Karpas-422 (cell line): ENCODE measurements around the gene CLSTN3. TPM values are rescaled to one million over a fixed set of nuclear protein-coding genes. Genes with fewer than 3 reads are reported as not detected.

Experiments used
- DNase-seq: peaks from one replicate; pipeline ENCODE4 v3.0.0-alpha.2; 2015
- H2AFZ ChIP-seq: fragments of 200-600 bp; sonication (generic); 2 replicates; pipeline ENCODE4 v1.6.1; 2014; ENCODE audit warnings: antibody characterized with exemption, low read length, mixed read lengths
- H3K27ac ChIP-seq: fragments of 200-600 bp; sonication (generic); 2 replicates; pipeline ENCODE4 v1.5.1; 2014; ENCODE audit warnings: mild to moderate bottlenecking, low read length, moderate library complexity
- H3K27me3 ChIP-seq: fragments of 200-600 bp; sonication (generic); 2 replicates; pipeline ENCODE4 v1.6.1; 2014; ENCODE audit warnings: low read length, mixed read lengths
- H3K36me3 ChIP-seq: fragments of 200-600 bp; sonication (generic); 2 replicates; pipeline ENCODE4 v1.6.1; 2014; ENCODE audit warnings: low read length, mixed read lengths; ENCODE audit not compliant: insufficient read depth
- H3K4me1 ChIP-seq: fragments of 200-600 bp; sonication (generic); 2 replicates; pipeline ENCODE4 v1.6.1; 2014; ENCODE audit warnings: mild to moderate bottlenecking, low read length, mixed read lengths
- H3K4me2 ChIP-seq: fragments of 200-600 bp; sonication (generic); 2 replicates; pipeline ENCODE4 v1.6.1; 2014; ENCODE audit warnings: low read length, low read depth, mild to moderate bottlenecking; ENCODE audit not compliant: poor library complexity, severe bottlenecking
- H3K4me3 ChIP-seq: fragments of 200-600 bp; sonication (generic); 2 replicates; pipeline ENCODE4 v1.5.1; 2014; ENCODE audit warnings: mild to moderate bottlenecking, antibody characterized with exemption, low read length, mixed read lengths
- H3K79me2 ChIP-seq: fragments of 200-600 bp; sonication (generic); 2 replicates; pipeline ENCODE4 v1.6.1; 2014; ENCODE audit warnings: mild to moderate bottlenecking, low read length, mixed read lengths
- H3K9ac ChIP-seq: fragments of 200-600 bp; sonication (generic); 2 replicates; pipeline ENCODE4 v1.6.0; 2014; ENCODE audit warnings: low read length
- H3K9me2 ChIP-seq: fragments of 200-600 bp; sonication (generic), shearing (Covaris generic); replicated peaks from 2 replicates; pipeline ENCODE4 v1.6.0; 2014; ENCODE audit warnings: mild to moderate bottlenecking, low read length, moderate library complexity; ENCODE audit not compliant: insufficient read depth
- H3K9me3 ChIP-seq: fragments of 300-700, 200-600 bp; sonication (generic); 2 replicates; pipeline ENCODE4 v1.6.1; 2014; ENCODE audit warnings: low read length, mixed read lengths
- H4K20me1 ChIP-seq: fragments of 200-600 bp; sonication (generic); 2 replicates; pipeline ENCODE4 v1.6.1; 2014; ENCODE audit warnings: mild to moderate bottlenecking, antibody characterized with exemption, low read length, low read depth; ENCODE audit not compliant: insufficient read depth
- total RNA-seq: library from RNA; depleted of rRNA; stranded (reverse); fragments of >200 nt; shearing (Covaris generic); gene quantifications from 2 replicates; pipeline ENCODE4 v1.2.3, GENCODE V29; 2014; ENCODE audit warnings: low replicate concordance

Gene CLSTN3
- total RNA-seq, 1 experiment from 2014 or later, result 30.0 TPM

DNA sequence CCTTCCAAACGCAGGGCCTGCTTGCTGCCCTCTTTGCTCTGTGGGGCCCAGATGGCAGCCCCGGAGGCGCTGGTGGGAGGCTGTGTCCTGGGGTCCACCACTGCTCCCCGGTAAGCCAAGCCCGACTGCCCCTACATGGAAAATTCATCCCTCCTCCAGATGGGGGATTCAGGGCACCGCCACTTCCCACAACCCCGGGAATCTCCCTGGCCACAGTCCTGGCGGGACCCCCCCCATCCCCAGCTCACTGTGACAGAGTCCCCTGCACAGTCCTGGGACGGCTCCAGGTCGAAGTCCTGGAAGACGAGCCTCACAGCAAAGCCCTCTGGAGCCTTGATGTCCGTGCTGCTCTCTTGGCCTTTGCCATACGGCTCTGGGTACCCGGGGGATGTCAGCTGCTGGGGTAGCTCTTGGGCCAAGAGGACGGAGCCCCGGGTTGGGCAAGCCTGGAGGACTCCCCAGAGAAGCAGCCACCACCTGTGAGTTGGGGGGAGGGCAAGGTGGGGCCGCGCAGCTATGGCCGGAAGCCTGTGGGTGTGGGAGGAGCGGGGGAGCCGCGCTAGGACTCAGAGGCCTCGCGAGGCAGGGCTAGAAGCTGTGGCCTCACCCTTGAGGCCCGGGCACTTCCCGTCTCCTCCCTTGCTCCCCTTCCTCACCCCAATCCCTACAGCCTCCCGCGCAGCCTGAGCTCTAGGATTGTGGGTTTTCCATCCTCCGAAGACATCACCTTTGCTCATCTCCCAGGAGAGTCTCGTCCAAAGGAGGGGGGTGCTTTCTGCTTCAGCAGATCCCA is 22.0 kb upstream of the CLSTN3 start:
- peak; percentile 97 for DNase-seq
- Histone ChIP-seq H3K4me1 (peaks cover 60% of the 10 kb centered on the region), H2AFZ (0 out of 2 replicates have a peak overlapping the region, but pooled peaks have one; percentile 21), H3K36me3 (peaks cover 13% of the 10 kb centered on the region; the same call in 1 of the 2 replicates), H3K27me3 (no peaks in the 10 kb centered on the region), H3K9me3 (peaks cover 4% of the 10 kb centered on the region; the same call in 1 of the 2 replicates), H3K4me3 (peak overlapping the region; percentile 84), H3K27ac (peak overlapping the region; percentile 94), H4K20me1 (no peaks in the 10 kb centered on the region), H3K79me2 (peaks cover 39% of the 10 kb centered on the region), H3K9me2 (no peaks in the 10 kb centered on the region), H3K9ac (peak overlapping the region; percentile 96), H3K4me2 (peak overlapping the region; percentile 84)

DNA sequence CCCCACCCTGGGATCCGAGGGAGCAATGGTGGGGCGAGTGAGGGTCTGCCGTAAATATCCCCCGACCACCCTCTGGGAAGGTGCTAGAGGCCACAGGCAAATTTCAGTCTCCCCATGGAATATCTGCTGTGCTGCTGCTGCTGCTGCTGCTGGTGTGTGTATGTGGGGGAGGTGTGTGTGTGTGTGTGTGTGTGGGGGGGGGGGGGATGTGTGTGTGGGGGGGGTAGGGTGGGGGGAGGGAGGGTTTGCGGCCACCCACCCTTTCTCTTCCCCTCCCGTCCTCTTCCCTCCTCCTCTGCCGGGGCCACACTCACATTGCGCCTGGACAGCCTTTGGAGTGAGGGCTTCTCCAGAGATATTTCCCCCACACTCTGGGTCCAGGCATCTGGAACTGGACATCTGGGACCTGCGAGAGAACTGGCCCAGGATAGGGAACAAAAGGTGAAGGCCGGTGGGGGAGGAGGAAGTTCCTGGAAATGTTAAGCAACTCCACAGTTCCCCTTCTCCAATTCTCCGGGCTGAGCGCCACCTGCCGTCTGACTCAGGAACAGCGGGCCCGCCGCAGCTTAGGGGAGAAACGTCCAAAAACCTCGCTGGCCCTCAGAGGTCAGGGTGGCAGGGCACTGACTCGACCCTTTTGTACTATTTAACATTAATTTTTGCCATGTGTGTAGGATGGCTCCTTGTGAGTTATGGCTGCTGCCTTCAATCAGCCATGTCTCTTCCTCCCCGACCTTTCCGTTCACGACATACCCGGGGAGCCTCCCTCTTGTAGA is 21.2 kb upstream of the CLSTN3 start, which contains the start of gene C1RL:
Gene C1RL (minus strand): TSS at position 419 of the 776 bp plus-strand sequence. CDS start 34 bp downstream, at position 385.
- peak within 1 kb of the TSS; percentile 21; the same call in 1 of the 2 replicates for H2AFZ ChIP-seq
- H3K27me3 ChIP-seq, result no peaks in the 10 kb centered on the region
- H3K9me2 ChIP-seq, result no peaks in the 10 kb centered on the region
- H3K27ac ChIP-seq, result peak within 1 kb of the TSS; percentile 94
- H3K36me3 ChIP-seq, result peaks cover 15% of the 10 kb centered on the region
- H4K20me1 ChIP-seq, result no peaks in the 10 kb centered on the region
- DNase-seq, result peak; percentile 92
- H3K4me3 ChIP-seq, result peak within 1 kb of the TSS; percentile 84
- H3K9ac ChIP-seq, result peak within 1 kb of the TSS; percentile 96
- H3K4me2 ChIP-seq, result peak within 1 kb of the TSS; percentile 84
- peaks cover 4% of the 10 kb centered on the region; the same call in 1 of the 2 replicates for H3K9me3 ChIP-seq
- H3K79me2 ChIP-seq, result peaks cover 35% of the 10 kb centered on the region
- H3K4me1 ChIP-seq, result peaks cover 53% of the 10 kb centered on the region

DNA sequence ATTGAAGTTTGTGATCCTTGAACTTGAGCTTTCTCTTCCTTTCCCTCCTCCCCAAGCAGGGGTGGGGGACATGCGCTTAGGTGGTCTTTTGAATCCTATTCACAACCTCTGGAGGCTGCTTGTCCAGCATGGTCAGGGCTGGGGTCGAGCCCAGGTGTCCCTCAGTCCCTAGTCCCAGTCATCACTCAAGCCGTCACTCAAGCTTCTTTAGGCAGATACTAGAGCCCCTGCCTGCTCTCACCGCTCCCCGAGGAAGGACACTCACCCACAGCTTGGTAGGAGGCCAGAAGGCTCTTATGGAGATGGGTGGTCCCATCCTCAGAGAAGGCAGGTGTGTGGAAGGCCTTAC is 20.6 kb upstream of the CLSTN3 start:
- Histone ChIP-seq H3K9ac (peak overlapping the region; percentile 96), H3K27me3 (no peaks in the 10 kb centered on the region), H3K36me3 (peaks cover 19% of the 10 kb centered on the region), H4K20me1 (no peaks in the 10 kb centered on the region), H3K4me1 (peaks cover 47% of the 10 kb centered on the region), H3K79me2 (peaks cover 32% of the 10 kb centered on the region), H3K9me2 (no peaks in the 10 kb centered on the region), H3K9me3 (peaks cover 4% of the 10 kb centered on the region; the same call in 1 of the 2 replicates), H3K4me2 (peak overlapping the region; percentile 70), H3K27ac (peak overlapping the region; percentile 94; the same call in 1 of the 2 replicates), H3K4me3 (peak overlapping the region; percentile 84), H2AFZ (no peak overlapping the region)
- DNase-seq, result no peak

DNA sequence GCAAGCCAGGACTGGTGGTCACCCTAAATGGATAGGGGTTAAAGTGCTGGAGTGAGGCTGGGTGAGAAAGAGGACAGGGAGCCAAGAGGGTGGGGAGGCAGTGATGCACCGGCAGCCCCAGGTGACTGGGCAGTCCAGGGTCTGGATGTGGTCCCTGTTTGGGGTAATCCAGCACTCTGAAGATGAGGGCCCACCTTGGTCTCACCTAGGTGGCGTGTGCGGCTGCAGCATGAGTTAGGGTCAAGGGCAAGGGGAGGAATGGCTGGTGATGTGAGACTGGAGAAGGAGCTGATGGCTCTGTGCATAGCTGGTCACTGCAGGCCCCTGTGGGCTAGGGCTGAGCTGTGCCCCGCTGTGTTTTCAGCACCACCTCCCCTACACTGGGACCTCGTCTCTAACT is 19.5 kb upstream of the CLSTN3 start:
- H3K9me3 ChIP-seq, result peaks cover 4% of the 10 kb centered on the region; the same call in 1 of the 2 replicates
- H3K79me2 ChIP-seq, result peaks cover 21% of the 10 kb centered on the region
- H3K27ac ChIP-seq, result no peak overlapping the region
- no peak overlapping the region for H3K4me2 ChIP-seq
- no peaks in the 10 kb centered on the region for H3K27me3 ChIP-seq
- H2AFZ ChIP-seq, result no peak overlapping the region
- no peak for DNase-seq
- no peaks in the 10 kb centered on the region for H4K20me1 ChIP-seq
- peaks cover 38% of the 10 kb centered on the region for H3K4me1 ChIP-seq
- H3K36me3 ChIP-seq, result peaks cover 19% of the 10 kb centered on the region
- no peak overlapping the region for H3K4me3 ChIP-seq
- H3K9ac ChIP-seq, result peak overlapping the region; percentile 18; the same call in 1 of the 2 replicates
- H3K9me2 ChIP-seq, result no peaks in the 10 kb centered on the region

DNA sequence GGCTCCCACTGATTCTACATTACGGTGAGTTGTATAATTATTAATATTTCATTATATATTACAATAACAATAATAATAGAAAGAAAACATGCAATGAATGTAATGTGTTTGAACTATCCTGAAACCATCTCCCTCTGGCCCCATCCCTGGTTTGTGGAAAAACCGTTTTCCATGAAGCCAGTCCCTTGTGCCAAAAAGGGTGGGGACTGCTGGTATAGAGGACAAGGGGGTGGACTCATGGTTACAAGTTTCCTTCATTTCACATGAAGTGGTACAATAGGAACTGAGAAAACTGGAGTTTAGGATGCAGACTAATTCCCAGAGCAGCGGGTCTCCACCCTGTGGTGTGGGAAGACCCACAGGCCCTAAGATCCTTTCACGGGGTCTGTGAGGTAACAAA is 18.1 kb upstream of the CLSTN3 start:
- Histone ChIP-seq H3K79me2 (peaks cover 7% of the 10 kb centered on the region), H3K4me2 (no peak overlapping the region), H2AFZ (no peak overlapping the region), H3K27me3 (no peaks in the 10 kb centered on the region), H3K4me1 (peaks cover 35% of the 10 kb centered on the region), H3K4me3 (no peak overlapping the region), H4K20me1 (no peaks in the 10 kb centered on the region), H3K9ac (no peak overlapping the region), H3K9me2 (no peaks in the 10 kb centered on the region), H3K9me3 (no peaks in the 10 kb centered on the region), H3K36me3 (peaks cover 7% of the 10 kb centered on the region; the same call in 1 of the 2 replicates), H3K27ac (no peak overlapping the region)
- no peak for DNase-seq

DNA sequence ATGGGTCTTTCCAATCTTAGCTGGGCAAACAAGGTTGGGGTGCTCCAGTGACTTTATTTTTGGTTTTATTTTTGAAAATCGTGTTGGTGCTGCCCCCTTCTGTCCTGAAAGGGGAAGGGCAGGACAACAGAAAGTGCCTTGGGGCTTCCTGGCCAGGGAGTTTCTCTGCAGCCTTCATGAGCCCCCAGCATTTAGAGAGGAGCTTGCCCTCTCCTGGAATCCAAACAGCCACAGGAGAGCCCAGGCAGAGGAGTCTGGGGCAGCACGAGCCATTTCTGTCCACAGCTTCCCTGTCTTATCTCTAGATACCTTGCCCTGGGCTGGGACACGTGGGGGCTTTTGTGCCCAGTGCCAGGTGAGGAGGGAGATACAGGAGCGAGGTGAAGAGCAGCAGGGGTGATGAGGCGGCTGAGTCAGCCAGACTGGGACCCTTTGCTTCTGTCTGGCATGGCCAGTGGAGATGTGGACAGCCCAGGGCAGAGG is 16.7 kb upstream of the CLSTN3 start:
- Histone ChIP-seq H3K4me3 (no peak overlapping the region), H3K27ac (no peak overlapping the region), H3K4me1 (peaks cover 40% of the 10 kb centered on the region), H2AFZ (no peak overlapping the region), H4K20me1 (no peaks in the 10 kb centered on the region), H3K36me3 (peaks cover 7% of the 10 kb centered on the region; the same call in 1 of the 2 replicates), H3K9me3 (no peaks in the 10 kb centered on the region), H3K4me2 (no peak overlapping the region), H3K9ac (no peak overlapping the region), H3K27me3 (no peaks in the 10 kb centered on the region), H3K79me2 (no peaks in the 10 kb centered on the region), H3K9me2 (no peaks in the 10 kb centered on the region)
- peak; percentile 84 for DNase-seq

DNA sequence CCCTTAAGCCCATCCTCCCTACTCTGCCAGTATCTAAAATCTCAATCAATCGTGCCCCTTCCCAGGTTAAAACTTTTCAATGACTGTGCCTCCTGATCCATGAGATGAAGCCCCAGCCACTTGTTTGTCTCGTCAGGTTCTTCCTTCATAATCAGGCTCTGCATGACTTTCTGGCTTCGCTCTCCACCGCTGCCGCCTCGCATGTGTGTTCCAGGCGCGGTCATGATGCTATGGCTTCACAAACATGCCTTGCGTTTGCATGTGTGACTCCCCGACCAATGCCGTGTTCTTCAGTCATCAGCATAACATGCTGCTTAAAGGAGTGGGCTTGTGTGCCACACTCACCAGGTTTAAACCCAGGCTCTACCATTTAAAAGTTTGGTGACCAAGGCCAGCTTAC is 16.2 kb upstream of the CLSTN3 start:
- Histone ChIP-seq H3K4me2 (no peak overlapping the region), H3K9me3 (no peaks in the 10 kb centered on the region), H3K4me3 (no peak overlapping the region)

DNA sequence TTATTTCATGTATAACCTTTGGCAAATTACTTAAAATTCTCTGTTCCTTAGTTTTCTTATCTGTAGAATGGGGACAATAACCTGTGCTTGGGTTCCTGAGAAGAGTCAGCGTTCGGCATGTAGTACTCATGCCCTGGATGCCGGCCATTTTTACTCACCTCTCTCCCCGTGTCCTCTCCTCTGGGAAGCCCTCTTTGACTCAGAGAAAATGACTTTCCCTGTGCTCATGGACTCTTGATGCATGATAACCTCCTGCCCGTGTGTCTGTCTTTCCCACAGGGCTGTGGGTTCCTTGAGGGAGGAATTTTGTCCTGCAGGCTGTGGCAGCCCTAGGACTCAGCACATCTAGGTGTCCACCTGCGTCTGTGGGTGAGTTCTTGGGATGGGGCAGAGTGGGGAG is 15.3 kb upstream of the CLSTN3 start:
- Histone ChIP-seq H3K79me2 (no peaks in the 10 kb centered on the region), H4K20me1 (no peaks in the 10 kb centered on the region), H3K4me1 (peaks cover 41% of the 10 kb centered on the region), H3K4me2 (no peak overlapping the region), H2AFZ (no peak overlapping the region), H3K4me3 (no peak overlapping the region), H3K9ac (no peak overlapping the region), H3K9me3 (no peaks in the 10 kb centered on the region), H3K36me3 (peaks cover 7% of the 10 kb centered on the region; the same call in 1 of the 2 replicates), H3K9me2 (no peaks in the 10 kb centered on the region), H3K27ac (no peak overlapping the region), H3K27me3 (no peaks in the 10 kb centered on the region)
- DNase-seq, result no peak

More for the DNA sequence above, 16.2 kb upstream of the CLSTN3 start:
- no peaks in the 10 kb centered on the region for H3K27me3 ChIP-seq
- peaks cover 43% of the 10 kb centered on the region for H3K4me1 ChIP-seq
- H2AFZ ChIP-seq, result no peak overlapping the region
- peaks cover 7% of the 10 kb centered on the region; the same call in 1 of the 2 replicates for H3K36me3 ChIP-seq
- DNase-seq, result no peak
- no peaks in the 10 kb centered on the region for H4K20me1 ChIP-seq
- no peak overlapping the region for H3K27ac ChIP-seq
- no peak overlapping the region for H3K9ac ChIP-seq
- H3K79me2 ChIP-seq, result no peaks in the 10 kb centered on the region
- no peaks in the 10 kb centered on the region for H3K9me2 ChIP-seq
